SH-SY5Y (cell line): ENCODE results near the gene PRELID3B.

ENCODE experiments used
- GATA2 ChIP-seq: IDR thresholded peaks from 2 replicates; pipeline ENCODE4 v1.6.1; 2011; ENCODE audit warnings: mild to moderate bottlenecking, low read depth, low read length
- GATA3 ChIP-seq: IDR thresholded peaks from 2 replicates; pipeline ENCODE4 v1.6.1; 2011; ENCODE audit warnings: low read depth, mild to moderate bottlenecking, low read length, moderate library complexity

DNA sequence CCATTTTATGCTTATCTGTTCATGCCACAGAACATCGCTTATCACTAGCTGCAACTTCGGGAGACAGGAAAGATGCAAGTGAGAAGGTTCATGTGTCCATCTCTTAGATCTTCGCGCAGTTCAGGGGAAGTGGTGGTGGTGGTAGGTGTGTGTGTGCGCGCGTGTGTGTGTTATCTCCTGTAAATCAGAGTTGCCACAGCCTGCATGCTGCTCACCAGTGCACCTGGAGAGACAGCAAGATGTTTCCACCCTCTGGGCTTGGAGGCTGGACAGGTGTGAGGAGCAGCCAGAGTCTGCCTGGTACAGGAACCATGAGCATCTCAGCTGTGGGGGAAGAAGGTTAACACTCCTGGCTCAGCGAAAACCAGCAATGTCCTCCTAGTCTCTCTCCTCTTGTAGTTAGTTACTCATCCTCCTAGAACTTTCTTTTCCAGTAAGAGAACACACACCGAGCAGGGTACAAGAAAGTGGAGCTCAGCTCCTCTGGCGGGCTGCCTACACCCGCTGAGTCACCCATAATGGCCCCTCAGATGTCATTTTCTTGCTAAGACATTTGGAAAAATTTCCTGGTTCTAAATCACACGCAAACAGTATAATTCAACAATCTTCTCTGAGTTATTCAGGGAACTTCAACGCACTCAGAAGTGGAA, 28.5 kb downstream of the PRELID3B start:
- no peak for TF ChIP-seq GATA2
- TF ChIP-seq GATA3: no peak
